Adipocyte (in vitro differentiated cells): ENCODE measurements around the gene CADPS.

Experiments
- DNase-seq: peaks from one replicate; pipeline ENCODE4 v3.0.0-alpha.2; 2015; ENCODE audit warnings: low read depth
- H3K27me3 ChIP-seq: replicated peaks from 2 replicates; pipeline ENCODE4 v1.7.0; 2013; ENCODE audit warnings: mild to moderate bottlenecking, low read length, moderate library complexity; ENCODE audit not compliant: control insufficient read depth, insufficient read depth
- H3K36me3 ChIP-seq: 2 replicates; pipeline ENCODE4 v1.7.0; 2013; ENCODE audit warnings: low read length, mild to moderate bottlenecking, moderate library complexity; ENCODE audit not compliant: control insufficient read depth, insufficient read depth, severe bottlenecking
- H3K4me1 ChIP-seq: 2 replicates; pipeline ENCODE4 v1.7.0; 2013; ENCODE audit warnings: mild to moderate bottlenecking, low read length, moderate library complexity; ENCODE audit not compliant: control insufficient read depth, insufficient read depth
- H3K4me3 ChIP-seq: 2 replicates; pipeline ENCODE4 v1.7.0; 2013; ENCODE audit warnings: mild to moderate bottlenecking, low read length, moderate library complexity
- H3K9ac ChIP-seq: 2 replicates; pipeline ENCODE4 v1.7.0; 2013; ENCODE audit warnings: mild to moderate bottlenecking, low read length, moderate library complexity
- H3K9me3 ChIP-seq: 2 replicates; pipeline ENCODE4 v1.7.0; 2013; ENCODE audit warnings: mild to moderate bottlenecking, low read length, moderate library complexity; ENCODE audit not compliant: control insufficient read depth

The CADPS gene

GRCh38 chr3:62805580-62806277 lies 69.5 kb downstream of the CADPS start:
- H3K27me3 ChIP-seq = peaks cover 6% of the 10 kb centered on the region
- no peak overlapping the region for H3K4me3 ChIP-seq
- H3K9me3 ChIP-seq = no peaks in the 10 kb centered on the region
- no peak overlapping the region for H3K9ac ChIP-seq
- H3K36me3 ChIP-seq = no peaks in the 10 kb centered on the region
- DNase-seq = no peak
- H3K4me1 ChIP-seq = no peaks in the 10 kb centered on the region

GRCh38 chr3:62805106-62805505 lies 70.1 kb downstream of the CADPS start:
- Histone ChIP-seq H3K36me3 (no peaks in the 10 kb centered on the region), H3K27me3 (peaks cover 6% of the 10 kb centered on the region), H3K4me3 (no peak overlapping the region), H3K4me1 (no peaks in the 10 kb centered on the region), H3K9me3 (no peaks in the 10 kb centered on the region), H3K9ac (no peak overlapping the region)
- DNase-seq = no peak

GRCh38 chr3:62803276-62803675 lies 71.9 kb downstream of the CADPS start:
- H3K36me3 ChIP-seq = no peaks in the 10 kb centered on the region
- H3K27me3 ChIP-seq = peaks cover 11% of the 10 kb centered on the region
- no peaks in the 10 kb centered on the region for H3K9me3 ChIP-seq
- H3K4me3 ChIP-seq = no peak overlapping the region
- no peak for DNase-seq
- H3K4me1 ChIP-seq = no peaks in the 10 kb centered on the region
- no peak overlapping the region for H3K9ac ChIP-seq

GRCh38 chr3:62798000-62798399 lies 77.2 kb downstream of the CADPS start:
- H3K27me3 ChIP-seq = peaks cover 9% of the 10 kb centered on the region

GRCh38 chr3:62797132-62797531 lies 78.1 kb downstream of the CADPS start:
- no peak for DNase-seq
- peaks cover 5% of the 10 kb centered on the region for H3K27me3 ChIP-seq
- H3K4me1 ChIP-seq = no peaks in the 10 kb centered on the region
- H3K4me3 ChIP-seq = no peak overlapping the region
- H3K36me3 ChIP-seq = no peaks in the 10 kb centered on the region
- H3K9ac ChIP-seq = no peak overlapping the region
- H3K9me3 ChIP-seq = no peaks in the 10 kb centered on the region

More at GRCh38 chr3:62798000-62798399, 77.2 kb downstream of the CADPS start:
- H3K4me1 ChIP-seq = no peaks in the 10 kb centered on the region
- no peak for DNase-seq
- H3K9me3 ChIP-seq = no peaks in the 10 kb centered on the region
- H3K4me3 ChIP-seq = no peak overlapping the region
- H3K36me3 ChIP-seq = no peaks in the 10 kb centered on the region
- H3K9ac ChIP-seq = no peak overlapping the region

- Histone ChIP-seq H3K36me3 (no peaks in the 10 kb centered on the region), H3K9me3 (no peaks in the 10 kb centered on the region), H3K4me3 (no peak overlapping the region), H3K27me3 (peaks cover 5% of the 10 kb centered on the region), H3K9ac (no peak overlapping the region), H3K4me1 (no peaks in the 10 kb centered on the region)
- no peak for DNase-seq
Observed at GRCh38 chr3:62795978-62796657, 79.1 kb downstream of the CADPS start.

- Histone ChIP-seq H3K9me3 (no peaks in the 10 kb centered on the region), H3K4me1 (no peaks in the 10 kb centered on the region), H3K9ac (no peak overlapping the region), H3K27me3 (peaks cover 1% of the 10 kb centered on the region), H3K4me3 (no peak overlapping the region), H3K36me3 (no peaks in the 10 kb centered on the region)
- DNase-seq = no peak
Observed at GRCh38 chr3:62793946-62794345, 81.3 kb downstream of the CADPS start.

- DNase-seq = no peak
Observed at GRCh38 chr3:62785384-62785783, 89.8 kb downstream of the CADPS start.

GRCh38 chr3:62781121-62781520 lies 94.1 kb downstream of the CADPS start:
- no peak overlapping the region for H3K9ac ChIP-seq

More at GRCh38 chr3:62785384-62785783, 89.8 kb downstream of the CADPS start:
- Histone ChIP-seq H3K36me3 (no peaks in the 10 kb centered on the region), H3K4me1 (no peaks in the 10 kb centered on the region), H3K9ac (no peak overlapping the region), H3K9me3 (no peaks in the 10 kb centered on the region), H3K27me3 (no peaks in the 10 kb centered on the region), H3K4me3 (no peak overlapping the region)

GRCh38 chr3:62777674-62778073 lies 97.5 kb downstream of the CADPS start:
- no peaks in the 10 kb centered on the region for H3K9me3 ChIP-seq
- no peak overlapping the region for H3K9ac ChIP-seq
- no peaks in the 10 kb centered on the region for H3K27me3 ChIP-seq
- H3K4me1 ChIP-seq = no peaks in the 10 kb centered on the region
- no peak overlapping the region for H3K4me3 ChIP-seq
- H3K36me3 ChIP-seq = no peaks in the 10 kb centered on the region
- DNase-seq = no peak

More at GRCh38 chr3:62781121-62781520, 94.1 kb downstream of the CADPS start:
- Histone ChIP-seq H3K36me3 (no peaks in the 10 kb centered on the region), H3K27me3 (no peaks in the 10 kb centered on the region), H3K4me3 (no peak overlapping the region), H3K4me1 (no peaks in the 10 kb centered on the region), H3K9me3 (no peaks in the 10 kb centered on the region)
- no peak for DNase-seq

GRCh38 chr3:62777130-62777529 lies 98.1 kb downstream of the CADPS start:
- Histone ChIP-seq H3K4me3 (no peak overlapping the region), H3K4me1 (no peaks in the 10 kb centered on the region), H3K9me3 (no peaks in the 10 kb centered on the region), H3K9ac (no peak overlapping the region), H3K27me3 (no peaks in the 10 kb centered on the region), H3K36me3 (no peaks in the 10 kb centered on the region)
- no peak for DNase-seq
